ENCODE measurements around the gene SLC12A6. TPM values are rescaled to one million over a fixed set of nuclear protein-coding genes. Genes with fewer than 3 reads are reported as not detected.

The SLC12A6 gene
- total RNA-seq, 1 experiment from 2014 or later = 15.1 TPM

- H3K4me2 ChIP-seq (ENCODE audit: low read length) = peak overlapping the region; percentile 74
- peaks cover 0 to 4% of the 10 kb centered on the region in 2 experiments; a peak in 2 of 4 replicates for H3K36me3 ChIP-seq (ENCODE audit: control insufficient read depth in 1 of 2, insufficient read depth in 2 of 2, low read length in 2 of 2)
- H3K9me2 ChIP-seq (ENCODE audit: insufficient read depth) = no peaks in the 10 kb centered on the region
- BruUV-seq (replicated peaks) = no TSS peak
- RAD21 ChIA-PET (ENCODE audit: low non-redundant PET in 1 of 2, low total read pairs in 2 of 2, uncharacterized antibody in 2 of 2, unreplicated experiment in 2 of 2) = no interaction called here
- CTCF ChIA-PET = no interaction called here
- no peaks in the 10 kb centered on the region for H3K9me3 ChIP-seq (ENCODE audit: control insufficient read depth in 1 of 2, insufficient read depth in 1 of 2, low read depth in 1 of 2, low read length in 2 of 2)
- H3K4me1 ChIP-seq (ENCODE audit: control insufficient read depth in 1 of 2, insufficient read depth in 2 of 2, low read length in 2 of 2) = peaks cover 2 to 31% of the 10 kb centered on the region in 2 experiments; a peak in 3 of 4 replicates
- no peaks in the 10 kb centered on the region for H3K27me3 ChIP-seq (ENCODE audit: insufficient read depth, low read length)
- H2AFZ ChIP-seq (ENCODE audit: low read depth, low read length, poor library complexity, severe bottlenecking) = no peak overlapping the region
- H3K4me3 ChIP-seq (replicated peaks in 1 of 2; ENCODE audit: low read depth in 1 of 2, low read length in 2 of 2) = peak overlapping the region in 1 of 2 experiments; percentile 47
- DNase-seq (ENCODE audit: low read depth, low spot score) (peak; percentile 67), ATAC-seq (peak; percentile 93)
- no peaks in the 10 kb centered on the region for H4K20me1 ChIP-seq (ENCODE audit: insufficient read depth)
- intact Hi-C loops (cut with micrococcal nuclease) = loop anchor here (5.0 kb wide), 1 partner anchor 98 kb away; the partner anchor contains the start of gene SLC12A6
- POLR2A ChIA-PET = no interaction called here
- peak overlapping the region; percentile 67; the same call in 1 of the 2 replicates for H3K27ac ChIP-seq (ENCODE audit: low read depth, low read length)
- H3K9ac ChIP-seq (ENCODE audit: low read length) = peak overlapping the region; percentile 60
- TF ChIP-seq SP1 (IDR thresholded peaks at IDR 0.05; ENCODE audit: low read depth) (peak; percentile 72), RAD21 (IDR thresholded peaks at IDR 0.05; ENCODE audit: low read depth) (peak; percentile 7; the same call in 1 of the 2 replicates), FOSL1 (IDR thresholded peaks at IDR 0.05; ENCODE audit: low read depth) (peak; percentile 86), ZNF274 (IDR thresholded peaks at IDR 0.05; ENCODE audit: low read depth, low read length) (no peak), CBX3 (IDR thresholded peaks at IDR 0.05; ENCODE audit: low read depth) (0 out of 2 replicates have a peak, but pooled peaks have one; percentile 45), JUND (IDR thresholded peaks at IDR 0.05) (peak; percentile 85), MAX (IDR thresholded peaks at IDR 0.05) (peak; percentile 23; the same call in 1 of the 2 replicates), CEBPB (IDR thresholded peaks at IDR 0.05; ENCODE audit: low read depth) (no peak)
- no peaks in the 10 kb centered on the region for H3K79me2 ChIP-seq (ENCODE audit: insufficient read depth, low read length)
Observed at GRCh38 chr15:34239151-34239808, 98.3 kb downstream of the SLC12A6 start.

DNA sequence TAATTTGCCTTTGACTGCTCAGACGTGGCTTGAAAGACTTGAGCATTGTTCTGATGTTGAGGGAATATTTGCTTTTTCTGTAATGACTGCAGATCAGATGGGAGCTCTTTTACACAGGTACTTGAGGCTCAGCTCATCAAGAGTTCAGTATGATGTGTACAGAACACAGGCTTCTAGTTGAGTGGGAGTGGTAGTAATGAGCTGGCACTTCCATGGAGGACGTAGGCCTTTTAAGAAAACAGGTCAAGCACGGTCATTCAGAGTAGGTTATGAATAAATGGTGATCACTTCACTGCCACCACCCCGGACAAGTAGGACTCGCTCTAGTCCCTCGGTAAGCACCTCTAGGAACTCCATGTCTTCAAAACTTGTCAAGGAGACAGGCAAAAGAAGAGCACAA lies 104.0 kb downstream of the SLC12A6 start:
- POLR2A ChIA-PET = no interaction called here
- Histone ChIP-seq H2AFZ (ENCODE audit: low read depth, low read length, poor library complexity, severe bottlenecking) (no peak overlapping the region), H3K36me3 (ENCODE audit: control insufficient read depth in 1 of 2, insufficient read depth in 2 of 2, low read length in 2 of 2) (peaks cover 10 to 17% of the 10 kb centered on the region in 2 experiments; a peak in 3 of 4 replicates), H3K9me3 (ENCODE audit: control insufficient read depth in 1 of 2, insufficient read depth in 1 of 2, low read depth in 1 of 2, low read length in 2 of 2) (no peaks in the 10 kb centered on the region), H3K4me1 (ENCODE audit: control insufficient read depth in 1 of 2, insufficient read depth in 2 of 2, low read length in 2 of 2) (peaks cover 0 to 5% of the 10 kb centered on the region in 2 experiments; a peak in 2 of 4 replicates), H3K4me3 (replicated peaks in 1 of 2; ENCODE audit: low read depth in 1 of 2, low read length in 2 of 2) (no peak overlapping the region), H3K4me2 (ENCODE audit: low read length) (no peak overlapping the region), H4K20me1 (ENCODE audit: insufficient read depth) (no peaks in the 10 kb centered on the region), H3K79me2 (ENCODE audit: insufficient read depth, low read length) (no peaks in the 10 kb centered on the region), H3K9ac (ENCODE audit: low read length) (no peak overlapping the region), H3K27ac (ENCODE audit: low read depth, low read length) (no peak overlapping the region), H3K27me3 (ENCODE audit: insufficient read depth, low read length) (no peaks in the 10 kb centered on the region), H3K9me2 (ENCODE audit: insufficient read depth) (no peaks in the 10 kb centered on the region)
- ATAC-seq (no peak), DNase-seq (ENCODE audit: low read depth, low spot score) (no peak)
- no TSS peak for BruUV-seq (replicated peaks)
- CTCF ChIA-PET = interaction anchor here (1.1 kb wide), 1 partner anchor 24 kb away, joined by 3 read pairs; the partner anchor contains the start of gene KATNBL1
- RAD21 ChIA-PET (ENCODE audit: low non-redundant PET in 1 of 2, low total read pairs in 2 of 2, uncharacterized antibody in 2 of 2, unreplicated experiment in 2 of 2) = no interaction called here
- intact Hi-C loops (cut with micrococcal nuclease) = no loop called here
- TF ChIP-seq ATF3 (IDR thresholded peaks at IDR 0.05) (no peak), CBX3 (IDR thresholded peaks at IDR 0.05; ENCODE audit: low read depth) (no peak), ZBTB33 (IDR thresholded peaks at IDR 0.05; ENCODE audit: extremely low read depth, insufficient replicate concordance, low read length) (no peak), MAX (IDR thresholded peaks at IDR 0.05) (no peak)
- TF ChIP-seq, protein P1, sequence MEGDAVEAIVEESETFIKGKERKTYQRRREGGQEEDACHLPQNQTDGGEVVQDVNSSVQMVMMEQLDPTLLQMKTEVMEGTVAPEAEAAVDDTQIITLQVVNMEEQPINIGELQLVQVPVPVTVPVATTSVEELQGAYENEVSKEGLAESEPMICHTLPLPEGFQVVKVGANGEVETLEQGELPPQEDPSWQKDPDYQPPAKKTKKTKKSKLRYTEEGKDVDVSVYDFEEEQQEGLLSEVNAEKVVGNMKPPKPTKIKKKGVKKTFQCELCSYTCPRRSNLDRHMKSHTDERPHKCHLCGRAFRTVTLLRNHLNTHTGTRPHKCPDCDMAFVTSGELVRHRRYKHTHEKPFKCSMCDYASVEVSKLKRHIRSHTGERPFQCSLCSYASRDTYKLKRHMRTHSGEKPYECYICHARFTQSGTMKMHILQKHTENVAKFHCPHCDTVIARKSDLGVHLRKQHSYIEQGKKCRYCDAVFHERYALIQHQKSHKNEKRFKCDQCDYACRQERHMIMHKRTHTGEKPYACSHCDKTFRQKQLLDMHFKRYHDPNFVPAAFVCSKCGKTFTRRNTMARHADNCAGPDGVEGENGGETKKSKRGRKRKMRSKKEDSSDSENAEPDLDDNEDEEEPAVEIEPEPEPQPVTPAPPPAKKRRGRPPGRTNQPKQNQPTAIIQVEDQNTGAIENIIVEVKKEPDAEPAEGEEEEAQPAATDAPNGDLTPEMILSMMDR (IDR thresholded peaks at IDR 0.05 in 2 of 3, conservative IDR thresholded peaks at IDR 0.05 in 1 of 3; ENCODE audit: borderline replicate concordance in 1 of 3, insufficient read depth in 1 of 3, low read depth in 2 of 3, low read length in 2 of 3) = no peak
